ENCODE data around the gene BSPH1.
"Not testable (repeated sequence)": the region's sequence is repeated elsewhere in the genome, so short reads cannot be mapped to it uniquely, and the experiment has no call there.

BSPH1 gene, protein sequence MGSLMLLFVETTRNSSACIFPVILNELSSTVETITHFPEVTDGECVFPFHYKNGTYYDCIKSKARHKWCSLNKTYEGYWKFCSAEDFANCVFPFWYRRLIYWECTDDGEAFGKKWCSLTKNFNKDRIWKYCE

DNA sequence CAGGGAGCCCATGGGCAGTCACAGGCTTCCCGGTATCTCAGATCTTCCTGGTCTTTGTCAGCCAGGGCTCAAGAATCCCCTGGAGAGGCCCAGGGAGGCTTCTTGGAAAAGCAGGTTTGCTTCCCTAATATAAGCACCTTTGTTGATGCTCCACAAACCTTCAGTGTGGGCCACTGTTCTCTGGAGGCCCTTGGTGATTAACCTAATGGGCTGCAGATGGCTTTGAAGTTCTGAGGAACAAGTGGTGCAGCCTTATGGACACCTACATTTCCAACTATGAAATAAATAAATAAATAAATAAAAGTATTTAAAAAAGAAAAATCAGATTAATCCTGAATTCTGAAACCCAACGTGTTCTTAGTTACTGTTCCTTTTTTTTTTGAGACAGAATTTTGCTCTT is at the start of gene BSPH1:
BSPH1 (minus strand) TSS at position 101 of the 400 bp plus-strand sequence; CDS start at position 12, 89 bp downstream.
- no peak for DNase-seq

DNA sequence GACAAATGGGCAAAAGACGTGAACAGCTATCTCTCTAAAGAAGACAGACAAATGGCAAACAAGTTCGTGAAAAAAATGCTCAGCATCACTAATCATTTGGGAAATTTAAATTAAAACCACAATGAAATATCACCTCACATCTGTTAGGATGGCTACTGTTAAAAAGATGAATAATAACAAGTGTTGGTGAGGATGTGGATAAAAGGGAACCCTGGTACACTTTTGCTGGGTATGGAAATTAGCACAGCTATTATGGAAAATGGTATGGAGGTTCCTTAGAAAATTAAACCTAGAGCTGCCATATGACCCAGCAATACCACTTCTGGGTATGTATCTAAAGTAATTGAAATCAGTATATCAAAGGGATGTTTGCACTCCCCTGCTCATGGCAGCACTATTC is 44.8 kb upstream of the BSPH1 start:
- DNase-seq = no peak

DNA sequence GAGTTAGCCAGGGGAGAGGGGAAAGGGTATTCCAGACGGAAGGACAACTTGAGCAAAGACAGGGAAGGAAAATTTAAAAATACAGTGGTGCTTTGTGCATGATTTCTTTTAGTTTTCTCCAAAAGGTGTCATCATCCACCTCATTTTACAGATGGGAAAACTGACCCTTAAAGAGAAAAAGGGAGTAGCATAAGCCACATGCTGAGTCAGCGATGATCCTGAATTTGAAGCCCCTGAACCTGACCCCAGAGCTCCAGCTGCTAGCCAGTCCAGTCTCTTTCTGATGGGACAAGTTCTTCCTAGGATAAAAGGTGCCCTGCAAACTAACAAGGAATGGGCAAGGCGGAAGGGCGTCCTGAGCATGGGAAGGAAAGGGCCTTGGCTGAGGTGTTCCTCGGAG is 41.6 kb upstream of the BSPH1 start:
- no peak for DNase-seq

- DNase-seq = no peak
These were observed 38.1 kb upstream of the BSPH1 start for GRCh38 chr19:48030073-48030472.

DNA sequence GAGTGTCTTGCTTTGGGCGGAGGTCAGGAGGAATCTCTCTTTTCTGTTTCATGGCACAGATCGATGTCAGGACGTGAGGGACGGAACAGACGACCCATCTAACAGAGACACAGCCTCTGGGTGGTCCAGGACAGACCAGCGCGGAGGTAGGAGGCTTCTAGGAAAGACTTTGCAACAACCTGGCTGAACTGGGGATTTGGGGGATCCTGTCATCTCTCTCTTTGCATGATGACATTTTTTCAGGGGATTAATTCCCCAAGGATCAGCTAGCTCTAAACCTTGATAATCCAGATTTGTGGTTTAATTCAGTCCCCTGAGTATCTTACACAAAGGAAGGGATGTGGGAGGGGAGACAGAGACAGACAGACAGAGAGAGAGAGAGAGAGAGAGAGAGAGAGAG is 37.5 kb upstream of the BSPH1 start:
- DNase-seq = no peak

DNA sequence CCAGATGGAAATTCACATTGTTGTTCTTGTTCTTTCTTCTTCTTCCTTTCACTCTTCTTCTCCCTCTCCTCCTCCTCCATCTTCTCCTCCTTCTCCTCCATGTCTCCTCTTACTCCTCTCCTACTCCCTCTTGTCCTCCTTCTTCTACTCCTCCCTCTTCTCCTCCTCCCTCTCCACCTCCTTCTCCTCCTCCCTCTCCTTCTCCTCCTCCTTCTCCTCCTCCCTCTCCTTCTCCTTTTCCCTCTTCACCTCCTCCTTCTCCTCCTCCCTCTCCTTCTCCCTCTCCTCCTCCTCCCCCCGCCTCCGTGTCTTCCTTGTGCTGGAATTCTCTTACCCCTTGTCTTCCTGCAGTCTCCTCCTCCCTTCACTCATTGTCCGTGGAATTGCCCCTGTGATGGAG is 33.5 kb upstream of the BSPH1 start:
- no peak for DNase-seq

DNA sequence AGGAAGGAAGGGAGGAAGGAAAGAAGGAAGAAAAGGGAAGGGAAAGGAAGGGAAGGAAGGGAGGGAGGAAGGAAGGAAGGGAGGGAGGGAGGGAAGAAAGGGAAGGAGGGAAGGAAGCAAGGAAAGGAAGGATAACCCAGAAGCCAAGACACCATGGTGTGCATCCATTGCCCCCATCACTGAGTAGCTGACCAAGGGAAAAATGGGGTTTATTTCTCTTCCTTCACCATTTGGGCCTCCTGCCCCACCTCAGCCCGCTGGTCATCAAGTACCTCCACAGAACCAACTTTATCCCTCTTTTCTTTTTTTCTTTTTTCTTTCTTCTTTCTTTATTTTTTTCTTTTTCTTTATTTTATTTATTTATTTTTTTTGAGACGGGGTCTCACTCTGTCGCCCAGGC is 31.5 kb upstream of the BSPH1 start:
- no peak for DNase-seq

DNA sequence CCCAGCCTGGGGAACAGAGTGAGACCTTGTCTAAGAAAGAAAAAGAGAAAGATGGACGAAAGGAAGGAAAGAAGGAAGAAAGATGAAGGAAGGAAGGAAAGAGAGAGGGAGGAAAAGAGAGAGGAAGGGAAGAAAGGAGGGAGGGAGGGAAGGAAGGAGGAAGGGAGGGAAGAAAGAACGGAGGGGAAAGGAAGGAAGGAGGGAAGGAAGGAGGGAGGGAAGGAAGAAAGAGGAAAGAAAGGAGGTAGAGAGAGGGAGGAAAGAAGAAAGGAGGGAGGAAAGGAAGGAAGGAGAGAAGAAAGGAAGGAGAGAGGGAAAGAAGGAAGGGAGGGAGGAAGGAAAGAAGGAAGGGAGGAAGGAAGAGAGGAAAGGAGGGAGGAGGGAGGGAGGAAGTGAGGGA is 31.0 kb upstream of the BSPH1 start:
- DNase-seq = no peak

GRCh38 chr19:48020686-48021085 is 28.7 kb upstream of the BSPH1 start:
- DNase-seq = no peak

GRCh38 chr19:48010932-48011758 is 19.2 kb upstream of the BSPH1 start:
- DNase-seq = no peak

DNA sequence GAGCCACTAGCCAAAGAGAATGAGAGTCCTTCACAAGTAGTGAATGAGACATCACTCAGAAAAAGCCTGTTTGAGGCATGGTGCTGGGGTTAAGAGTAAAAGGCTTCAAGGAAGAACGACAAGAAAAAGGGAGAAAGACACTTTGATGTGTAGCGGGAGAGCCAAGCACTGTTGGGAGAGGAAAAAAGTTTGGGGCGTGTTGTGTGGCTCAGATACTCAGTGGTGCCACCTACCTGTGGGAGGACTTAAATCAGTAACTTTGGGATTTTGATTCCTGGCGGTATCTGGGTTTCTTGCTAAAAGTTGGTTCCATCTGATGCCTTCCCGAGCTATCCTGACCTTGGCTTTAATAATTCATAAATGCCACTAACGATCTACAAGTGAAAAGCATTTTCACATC is 14.8 kb upstream of the BSPH1 start:
- DNase-seq = no peak

- no peak for DNase-seq
These were observed 12.3 kb upstream of the BSPH1 start for GRCh38 chr19:48004236-48004635.

- DNase-seq = no peak
These were observed 8.9 kb upstream of the BSPH1 start for GRCh38 chr19:48000846-48001245.

DNA sequence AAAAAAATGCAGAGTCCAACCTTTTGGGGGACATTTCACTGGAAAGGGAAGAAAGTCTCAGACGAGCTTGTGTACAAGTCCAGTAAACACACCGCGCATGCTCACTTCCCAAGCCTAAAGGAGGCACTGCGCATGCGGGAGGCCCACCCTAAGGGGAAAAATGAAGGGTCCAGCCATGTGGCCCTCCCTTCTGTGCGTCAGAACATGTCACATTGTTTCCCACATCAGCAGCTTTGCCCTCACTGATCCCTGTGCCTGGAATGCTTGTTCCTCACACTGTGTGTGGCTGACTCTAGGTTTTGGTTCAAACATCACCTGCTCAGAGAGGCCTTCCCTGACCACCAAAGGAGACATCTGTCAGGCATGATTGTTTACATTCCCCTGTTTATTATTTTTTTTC is 6.8 kb upstream of the BSPH1 start:
- no peak for DNase-seq

DNA sequence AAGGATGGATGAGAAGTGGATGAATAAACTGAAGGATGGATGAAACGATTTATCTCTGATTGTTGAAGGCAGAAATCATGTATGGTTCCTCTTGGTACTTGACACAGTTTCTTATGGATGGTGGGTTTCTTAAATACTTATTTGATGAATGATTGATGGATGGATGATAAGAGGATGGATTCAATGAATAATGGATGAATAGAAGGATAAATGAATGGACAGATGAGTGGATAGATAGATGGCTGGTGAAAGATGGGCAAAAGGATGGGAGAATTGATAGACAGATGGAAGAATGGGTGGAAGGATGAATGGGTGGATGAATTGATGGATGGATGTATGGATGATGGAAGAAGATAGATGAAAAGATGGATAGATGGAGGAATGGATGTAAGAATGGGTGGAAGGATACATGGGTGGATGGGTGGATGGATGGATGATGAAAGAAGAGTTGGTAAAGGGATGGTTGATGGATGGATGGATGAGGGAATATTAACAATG is 4.3 kb upstream of the BSPH1 start:
- no peak for DNase-seq

DNA sequence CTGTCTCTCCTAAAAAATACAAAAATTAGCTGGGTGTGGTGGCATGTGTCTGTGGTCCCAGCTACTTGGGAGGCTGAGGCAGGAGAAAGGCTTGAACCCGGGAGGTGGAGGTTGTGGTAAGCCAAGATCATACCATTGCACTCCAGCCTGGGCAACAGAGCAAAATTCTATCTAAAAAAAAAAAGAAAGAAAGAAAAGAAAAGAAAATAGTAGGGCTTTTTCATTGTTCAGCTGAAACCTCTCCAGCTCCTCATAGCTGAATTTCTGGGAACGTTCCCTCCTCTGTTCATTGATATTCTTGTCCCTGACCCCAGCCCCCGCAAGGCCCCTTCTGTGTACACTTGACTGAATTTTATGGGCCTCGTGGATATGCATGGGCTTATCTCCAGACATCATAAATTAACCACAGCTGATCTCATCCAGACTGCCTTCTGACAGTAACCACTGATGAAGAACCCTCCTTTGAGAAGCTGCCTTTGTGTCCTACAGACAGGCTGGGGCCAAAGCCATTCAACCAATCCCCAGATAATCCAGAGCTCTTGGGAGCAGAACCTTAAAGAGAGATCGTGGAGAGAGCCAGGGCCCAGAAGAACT is 2.3 kb upstream of the BSPH1 start, which contains the start of gene ELSPBP1:
ELSPBP1 (plus strand) TSS at position 424 of the 594 bp plus-strand sequence. CDS start 14,036 bp downstream, outside the sequence.
- DNase-seq = no peak

- no peak for DNase-seq
These were observed 670 bp downstream of the BSPH1 start for GRCh38 chr19:47991191-47991808.

- DNase-seq = no peak
These were observed 18.4 kb downstream of the BSPH1 start for GRCh38 chr19:47973529-47973928.

DNA sequence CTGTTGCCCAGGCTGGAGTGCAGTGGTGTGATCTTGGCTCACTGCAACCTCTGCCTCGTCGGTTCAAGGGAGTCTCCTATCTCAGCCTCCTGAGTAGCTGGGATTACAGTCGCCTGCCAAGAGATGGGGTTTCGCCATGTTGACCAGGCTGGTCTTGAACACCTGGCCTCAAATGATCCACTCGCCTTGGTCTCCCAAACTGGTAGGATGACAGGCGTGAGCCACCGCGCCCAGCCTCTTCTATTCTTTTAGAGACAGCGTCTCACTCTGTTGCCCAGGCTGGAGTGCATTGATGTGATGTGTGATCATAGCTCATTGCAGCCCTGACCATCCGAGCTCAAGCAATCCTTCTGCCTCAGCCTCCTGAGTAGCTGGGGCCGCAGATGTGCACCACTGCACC is 36.0 kb downstream of the BSPH1 start:
- DNase-seq = not testable (repeated sequence)

GRCh38 chr19:47952132-47952531 is 39.8 kb downstream of the BSPH1 start:
- not testable (repeated sequence) for DNase-seq

GRCh38 chr19:47949852-47950521 is 42.0 kb downstream of the BSPH1 start:
- DNase-seq = not testable (repeated sequence)

DNA sequence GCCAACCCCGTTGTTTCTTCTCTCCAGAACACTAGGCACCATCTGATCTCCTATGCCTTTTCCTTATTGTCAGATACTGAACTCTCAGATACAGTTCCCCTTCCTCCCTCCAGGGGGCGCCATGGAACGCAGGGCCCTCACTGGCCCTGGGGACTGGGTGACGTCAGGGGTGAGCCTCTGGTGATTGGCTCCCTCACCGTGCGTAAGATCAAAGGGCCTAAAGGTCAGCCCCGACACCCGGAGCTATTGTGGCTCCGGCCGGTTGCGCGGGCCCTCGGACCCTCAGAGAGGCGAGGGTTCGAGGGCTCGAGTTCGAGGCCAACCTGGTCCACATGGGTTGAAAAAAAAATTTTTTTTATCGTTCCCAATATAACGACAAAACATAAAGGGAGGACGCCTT is 63.4 kb downstream of the BSPH1 start:
- not testable (repeated sequence) for DNase-seq

DNA sequence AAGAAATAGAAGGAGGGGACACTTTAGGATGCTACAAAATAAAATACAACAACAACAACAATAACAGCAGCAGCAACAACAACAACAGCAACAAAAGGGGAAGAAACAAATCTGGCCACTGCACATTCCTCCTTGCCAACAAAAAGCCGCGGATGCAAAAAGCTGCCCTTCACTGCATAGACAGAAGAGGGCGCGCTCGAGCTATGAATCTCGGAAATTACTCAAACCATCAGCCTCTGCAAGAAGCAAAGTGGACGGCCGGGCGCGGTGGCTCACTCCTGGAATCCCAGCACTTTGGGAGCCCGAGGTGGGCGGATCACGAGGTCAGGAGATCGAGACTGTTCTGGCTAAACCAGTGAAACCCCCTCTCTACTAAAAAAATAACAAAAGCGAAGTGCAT is 71.9 kb downstream of the BSPH1 start:
- not testable (repeated sequence) for DNase-seq

Measured in NCI-H510A (cell line).